IPS DF 4.7 (cell line): ENCODE data around the gene PNKP.

Experiments
- DNase-seq: peaks from one replicate; pipeline ENCODE4 v3.0.0-alpha.2; 2013; ENCODE audit warnings: low spot score; ENCODE audit errors: extremely low read depth

Gene PNKP

GRCh38 chr19:49890349-49891311, 23.3 kb upstream of the PNKP start:
- DNase-seq, result no peak

- no peak for DNase-seq
Measured at GRCh38 chr19:49889687-49890348, 22.4 kb upstream of the PNKP start.

GRCh38 chr19:49889038-49889686, 21.8 kb upstream of the PNKP start:
- DNase-seq, result no peak

- DNase-seq, result no peak
Measured at GRCh38 chr19:49888510-49888824, 21.1 kb upstream of the PNKP start.

GRCh38 chr19:49887665-49888509, 20.5 kb upstream of the PNKP start:
- no peak for DNase-seq

- DNase-seq, result no peak
Measured at GRCh38 chr19:49887037-49887664, 19.8 kb upstream of the PNKP start.

- DNase-seq, result no peak
Measured at GRCh38 chr19:49884760-49885159, 17.4 kb upstream of the PNKP start.

GRCh38 chr19:49884109-49884508, 16.7 kb upstream of the PNKP start:
- DNase-seq, result no peak

- DNase-seq, result no peak
Measured at GRCh38 chr19:49883094-49883493, 15.7 kb upstream of the PNKP start.

- DNase-seq, result no peak
Measured at GRCh38 chr19:49882643-49883042, 15.3 kb upstream of the PNKP start.

- DNase-seq, result no peak
Measured at GRCh38 chr19:49881672-49882394, 14.5 kb upstream of the PNKP start.

GRCh38 chr19:49881186-49881585, 13.8 kb upstream of the PNKP start:
- DNase-seq, result no peak

GRCh38 chr19:49880162-49880869, 12.9 kb upstream of the PNKP start:
- no peak for DNase-seq

GRCh38 chr19:49879243-49879963, 12.0 kb upstream of the PNKP start:
- no peak for DNase-seq

GRCh38 chr19:49878744-49879070, 11.3 kb upstream of the PNKP start:
- DNase-seq, result no peak

- DNase-seq, result no peak
Measured at GRCh38 chr19:49877879-49878743, 10.7 kb upstream of the PNKP start.

- DNase-seq, result peak; percentile 100
Measured at GRCh38 chr19:49877020-49877878, 9.9 kb upstream of the PNKP start, which contains the start of the genes AKT1S1 and TBC1D17. Gene AKT1S1 (minus strand): TSS chr19:49877355. CDS start chr19:49873295, 4,060 bp downstream. Gene TBC1D17 (plus strand): TSS chr19:49877702. CDS start chr19:49877724, 22 bp downstream.
